ENCODE results near the gene CFAP61.

DNA sequence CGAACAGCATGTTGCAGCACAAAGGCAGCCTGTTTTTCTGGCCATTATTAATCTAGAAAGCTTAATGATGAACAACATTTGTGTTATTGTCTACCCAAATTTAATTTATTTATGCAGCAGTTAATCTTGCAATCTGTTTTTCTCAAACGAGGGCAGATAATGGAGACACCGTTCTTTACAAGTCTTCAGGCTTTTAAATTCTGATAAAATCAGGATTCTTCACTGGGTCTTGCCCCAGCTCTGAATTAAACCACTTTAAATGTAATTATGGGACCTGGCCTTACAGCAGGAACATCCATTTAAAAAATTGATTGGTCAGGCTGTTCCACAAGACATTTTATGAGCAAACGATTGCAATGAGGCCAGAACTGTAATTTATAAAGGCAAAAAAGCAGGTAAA is 289.0 kb downstream of the CFAP61 start:
- TF ChIP-seq EZH2 (IDR thresholded peaks at IDR 0.05; ENCODE audit: low read depth, unreplicated experiment) (no peak), POLR2AphosphoS5 (IDR thresholded peaks at IDR 0.05; ENCODE audit: low read depth) (no peak)

All from GM23338 (cell line).